IPS-NIHi7 (cell line): Measurements from ENCODE around the gene ANAPC2.

Experiments
- DNase-seq: peaks from one replicate; pipeline ENCODE4 v3.0.0; 2012; ENCODE audit warnings: mixed read lengths; ENCODE audit errors: extremely low spot score

Gene ANAPC2

DNA sequence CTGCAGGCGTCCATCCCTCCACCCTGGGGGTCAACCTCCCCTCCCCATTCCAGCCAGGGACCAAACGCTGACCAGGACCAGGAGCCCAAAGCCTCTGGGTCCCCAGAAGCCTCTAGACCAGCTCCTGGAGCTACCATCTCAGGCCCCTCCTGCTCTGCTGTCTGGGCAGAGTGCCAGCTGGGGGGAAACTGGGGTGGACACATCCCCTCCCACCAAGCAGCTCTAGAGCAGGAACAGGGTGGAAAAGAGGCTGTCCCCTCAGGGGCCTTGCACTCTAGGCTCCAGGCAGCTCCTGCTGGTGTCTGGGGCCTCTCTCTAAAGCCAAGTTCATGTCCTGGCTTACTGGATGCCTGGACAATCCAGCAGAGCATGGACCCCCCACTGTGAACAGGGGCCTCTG lies 4.5 kb upstream of the ANAPC2 start:
- no peak for DNase-seq

DNA sequence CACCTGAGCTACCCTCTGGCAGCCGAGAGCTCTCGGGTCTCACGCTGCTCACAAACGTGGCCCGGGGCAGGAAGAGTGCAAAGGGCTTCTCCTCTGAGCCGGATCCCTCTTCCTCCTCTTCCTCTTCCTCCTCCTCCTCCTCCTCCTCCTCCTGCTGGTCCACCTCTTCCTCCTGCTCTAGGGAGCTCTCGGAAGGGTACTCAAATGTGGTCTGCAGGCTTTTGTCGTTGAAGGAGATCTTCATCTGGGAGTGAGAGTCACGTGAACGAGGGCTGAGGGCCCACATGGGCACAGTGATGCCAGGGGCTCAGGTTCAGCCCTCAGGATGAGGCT lies 4.1 kb upstream of the ANAPC2 start:
- DNase-seq, result no peak

DNA sequence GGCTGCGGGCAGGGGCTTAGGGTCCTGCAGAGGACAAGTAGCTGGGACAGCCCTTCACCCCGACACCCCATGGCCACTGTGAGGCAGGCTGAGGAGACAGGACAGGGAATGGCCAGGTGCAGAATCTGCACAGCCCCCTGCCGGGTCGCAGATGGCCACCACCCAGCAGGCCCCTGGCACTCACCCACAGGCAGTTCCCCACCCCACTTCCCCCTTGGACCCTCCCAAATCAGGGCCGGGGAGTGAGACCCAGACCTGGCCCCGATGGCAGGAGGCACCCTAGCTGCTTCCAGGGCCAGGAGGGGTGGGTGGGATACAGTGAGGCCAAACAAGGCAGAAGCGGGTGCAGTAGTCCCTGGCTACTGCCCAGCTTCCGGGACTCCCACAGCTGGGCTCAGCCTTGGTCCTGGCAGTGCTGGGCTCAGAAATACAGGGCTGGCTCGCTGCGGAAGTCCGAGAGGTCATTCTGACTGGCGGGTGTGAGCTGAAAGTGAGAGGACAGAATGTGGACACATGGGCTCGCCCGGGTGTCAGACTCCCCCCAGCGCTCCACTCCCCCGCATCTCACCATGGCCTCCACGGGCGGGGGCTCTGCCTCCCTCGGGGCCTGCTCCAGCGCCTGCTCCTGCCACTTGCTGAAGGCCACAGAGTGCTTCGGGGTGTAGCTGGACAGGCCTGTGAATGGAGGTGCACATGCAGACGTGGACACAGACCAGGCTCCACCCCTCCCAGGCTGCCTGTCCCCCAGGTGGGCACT lies 3.5 kb upstream of the ANAPC2 start:
- DNase-seq, result no peak

DNA sequence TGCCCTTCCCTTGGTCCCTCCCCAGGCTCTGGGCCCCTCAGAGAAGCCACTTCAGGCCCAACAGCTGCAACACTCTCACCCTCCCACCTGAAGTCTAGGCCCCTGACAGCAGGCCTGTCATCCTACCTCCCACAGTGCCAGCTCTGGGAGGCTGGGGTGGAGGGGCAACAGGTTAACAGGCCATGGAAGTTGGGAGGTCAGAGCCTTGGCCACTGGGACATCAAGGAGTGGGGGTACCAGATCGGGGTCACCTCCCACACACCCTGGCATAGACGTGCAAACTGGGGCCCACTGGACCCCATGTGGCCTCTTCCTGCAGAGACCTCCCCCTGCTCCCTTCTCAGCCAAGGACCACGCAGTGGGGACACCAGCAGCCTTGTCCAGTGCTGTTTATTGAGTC lies 2.9 kb upstream of the ANAPC2 start:
- no peak for DNase-seq

DNA sequence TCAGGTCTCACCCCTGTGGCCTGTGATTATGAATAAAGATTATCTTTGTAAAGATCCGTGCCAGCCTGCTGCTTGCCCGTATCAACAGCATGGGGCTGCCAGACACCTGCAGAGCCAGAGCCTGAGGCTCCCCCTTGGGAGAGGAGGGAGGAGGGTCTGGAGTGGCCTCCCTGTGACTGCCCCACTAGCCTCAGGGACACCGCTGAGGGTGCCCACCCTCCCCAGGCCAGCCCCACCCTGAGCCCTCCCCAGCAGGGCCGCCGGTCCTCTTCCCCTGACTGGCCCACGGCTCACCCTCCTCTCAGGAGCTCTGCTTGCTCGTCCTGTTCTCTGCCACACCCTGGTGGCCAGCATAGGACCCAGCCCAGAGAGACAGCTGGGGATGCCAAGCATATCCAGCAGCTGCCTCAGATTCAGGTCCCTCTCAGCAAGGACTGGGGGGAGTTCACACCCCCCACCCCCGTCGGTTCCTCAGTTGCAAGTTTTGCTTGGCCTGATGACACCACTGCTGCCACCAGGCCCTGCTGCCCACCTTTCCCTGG lies 2.0 kb upstream of the ANAPC2 start:
- no peak for DNase-seq

DNA sequence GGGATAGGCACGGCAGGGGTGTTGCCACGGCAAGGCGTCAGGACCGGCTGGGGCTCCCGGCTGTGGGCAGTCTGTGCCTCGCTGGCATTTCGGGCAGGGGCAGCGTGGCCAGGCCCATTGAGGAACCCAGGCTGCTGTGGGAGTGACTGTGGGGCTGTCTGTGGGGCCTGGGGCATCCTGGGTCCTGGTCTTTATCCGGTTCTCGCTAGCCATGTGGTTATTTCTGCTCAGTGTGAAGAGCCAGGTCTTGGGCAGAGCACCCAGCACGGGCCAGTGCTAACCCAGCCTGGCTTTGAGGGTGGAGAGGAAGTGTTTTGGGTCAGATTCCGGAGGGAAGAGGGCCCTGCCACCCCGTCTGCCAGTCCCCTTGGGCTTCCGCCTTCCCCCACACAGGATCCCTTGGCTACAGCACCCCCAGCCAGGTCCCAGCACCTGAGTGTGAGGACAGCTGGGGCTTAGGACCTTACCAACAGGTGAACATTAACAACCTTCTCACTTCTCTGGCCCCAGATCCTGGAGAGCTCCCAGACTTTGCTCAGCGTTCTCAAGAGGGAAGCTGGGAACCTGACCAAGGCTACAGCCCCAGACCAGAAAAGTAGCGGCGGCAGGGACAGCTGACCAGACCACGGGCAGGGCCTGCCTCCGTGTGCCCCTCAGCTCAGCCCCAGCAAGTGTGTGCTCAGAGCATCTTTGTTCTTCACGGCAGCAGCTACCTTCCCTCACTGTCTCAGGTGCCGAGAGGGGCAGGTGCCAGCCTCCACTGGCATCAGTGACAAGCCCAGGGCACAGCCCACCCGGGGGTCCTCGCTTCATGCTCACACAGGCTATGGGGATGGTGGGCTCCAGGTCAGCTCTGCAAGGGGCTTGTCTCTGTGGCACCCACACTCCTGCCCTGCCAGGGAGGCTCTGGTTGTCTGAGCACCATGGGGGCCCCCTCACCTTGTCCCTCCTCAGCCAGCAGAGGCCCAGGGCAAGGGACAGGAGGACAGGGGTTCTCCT lies 1.2 kb upstream of the ANAPC2 start:
- no peak for DNase-seq

DNA sequence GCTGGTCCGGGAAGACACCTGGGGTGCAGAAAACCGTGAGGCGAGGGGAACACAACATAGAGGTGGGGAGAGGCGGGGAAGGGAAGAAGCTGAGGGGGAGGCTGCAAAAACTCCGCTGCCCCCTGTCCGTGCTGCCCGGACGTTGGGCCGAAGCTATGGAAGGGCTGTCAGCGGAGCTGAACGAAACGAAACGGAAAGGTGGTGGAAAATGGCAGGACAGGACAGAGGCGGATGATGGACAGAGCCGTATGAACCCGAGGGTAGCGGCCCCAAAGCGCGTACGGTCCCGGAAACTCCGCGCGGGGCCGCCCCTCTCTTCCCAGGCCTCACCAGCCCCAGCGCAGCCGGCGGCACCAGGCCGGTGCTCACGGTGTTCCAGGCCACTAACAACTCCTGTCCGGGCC lies 272 bp downstream of the ANAPC2 start:
- no peak for DNase-seq

DNA sequence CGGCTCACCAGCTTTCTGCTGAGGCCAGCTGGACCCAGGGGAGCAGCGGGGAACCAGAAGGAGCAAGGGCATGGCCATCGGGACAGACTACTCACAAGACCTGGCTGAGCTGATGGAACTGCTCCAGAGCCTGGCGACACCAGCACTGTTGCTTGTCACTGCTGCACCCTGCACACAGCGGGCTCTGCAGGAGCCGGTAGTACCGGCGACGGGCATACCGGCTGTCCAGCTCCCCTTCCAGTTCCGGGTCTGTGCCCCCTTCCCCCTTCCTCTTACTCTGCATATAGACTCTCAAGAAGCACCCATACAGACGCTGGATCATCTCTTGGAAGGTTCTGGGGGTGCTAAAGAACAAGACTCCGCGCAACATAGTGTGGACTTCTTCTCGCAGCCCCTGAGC lies 974 bp downstream of the ANAPC2 start:
- DNase-seq, result no peak

DNA sequence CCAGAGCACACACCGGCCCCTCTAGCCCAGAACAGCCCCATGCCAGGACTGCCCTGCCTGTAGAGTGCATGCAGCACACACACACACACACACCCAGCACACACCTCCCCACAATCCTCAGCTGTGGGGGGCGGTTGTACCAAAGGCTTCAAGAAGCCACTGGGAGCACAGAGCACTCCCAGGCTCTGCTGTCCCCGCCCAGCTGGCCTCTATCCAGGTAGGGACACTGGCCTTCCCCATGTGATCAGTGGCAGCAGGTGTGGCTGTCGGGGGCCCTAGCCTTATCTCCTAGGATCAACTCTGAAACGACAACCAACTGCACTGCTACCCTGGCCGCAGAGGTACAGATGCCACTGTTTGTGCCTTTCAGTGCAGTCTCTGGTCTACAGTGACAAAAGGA lies 2.0 kb downstream of the ANAPC2 start:
- no peak for DNase-seq

DNA sequence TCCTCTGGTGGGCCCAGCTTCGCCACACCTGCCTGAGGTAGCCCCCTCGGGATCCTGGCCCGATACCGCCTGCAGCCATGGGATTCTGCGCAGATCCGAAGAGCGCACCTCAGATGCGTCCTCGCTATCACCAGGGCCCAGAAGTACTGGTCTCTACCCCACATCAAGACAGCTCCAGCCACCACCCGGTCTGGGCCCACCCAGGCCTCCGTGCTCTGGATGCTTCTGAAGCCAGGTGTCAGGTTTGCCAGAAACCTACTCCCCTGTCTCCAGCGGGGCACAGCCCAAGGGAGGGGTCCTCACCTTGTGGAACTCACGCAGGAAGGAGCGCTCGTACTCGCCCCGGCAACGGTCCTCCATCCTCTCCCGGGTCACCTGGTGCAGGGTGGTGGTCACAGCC lies 2.4 kb downstream of the ANAPC2 start:
- no peak for DNase-seq

DNA sequence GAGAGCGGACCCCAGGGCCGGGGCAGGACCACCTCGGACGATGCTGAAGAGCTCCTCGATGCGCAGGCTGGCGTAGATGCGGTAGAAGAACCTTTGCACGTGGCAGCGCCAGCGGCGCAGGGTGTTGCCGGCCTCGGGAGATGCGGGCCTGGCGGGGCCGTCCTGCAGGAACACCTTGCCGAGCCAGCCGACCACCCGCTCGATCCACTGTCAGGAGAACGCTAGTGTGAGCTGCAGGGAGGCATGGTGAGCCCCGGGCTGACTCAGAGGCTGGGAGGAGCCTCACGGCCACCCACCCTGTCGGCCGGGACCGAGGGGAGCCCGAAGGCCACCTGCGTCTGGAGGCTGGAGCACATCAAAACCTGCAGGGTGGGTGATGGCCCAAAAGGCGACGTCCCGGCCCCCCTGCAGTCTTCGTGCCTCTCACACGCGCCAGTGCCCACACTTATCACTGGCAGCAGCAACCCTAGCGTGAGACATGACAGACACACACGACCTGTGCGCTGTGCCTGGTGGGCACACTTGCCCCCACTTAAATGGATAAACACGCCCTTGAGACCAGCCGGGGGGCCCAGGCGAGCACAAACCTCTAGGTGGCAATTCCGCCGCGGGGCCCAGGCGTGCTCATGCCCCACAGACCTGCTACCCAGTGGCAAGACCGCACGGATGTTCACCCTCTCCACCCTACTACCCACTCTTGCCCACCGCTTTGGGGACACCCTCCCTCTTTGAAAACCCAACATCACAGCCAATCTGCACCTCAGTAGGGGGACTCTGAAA lies 3.3 kb downstream of the ANAPC2 start:
- no peak for DNase-seq

DNA sequence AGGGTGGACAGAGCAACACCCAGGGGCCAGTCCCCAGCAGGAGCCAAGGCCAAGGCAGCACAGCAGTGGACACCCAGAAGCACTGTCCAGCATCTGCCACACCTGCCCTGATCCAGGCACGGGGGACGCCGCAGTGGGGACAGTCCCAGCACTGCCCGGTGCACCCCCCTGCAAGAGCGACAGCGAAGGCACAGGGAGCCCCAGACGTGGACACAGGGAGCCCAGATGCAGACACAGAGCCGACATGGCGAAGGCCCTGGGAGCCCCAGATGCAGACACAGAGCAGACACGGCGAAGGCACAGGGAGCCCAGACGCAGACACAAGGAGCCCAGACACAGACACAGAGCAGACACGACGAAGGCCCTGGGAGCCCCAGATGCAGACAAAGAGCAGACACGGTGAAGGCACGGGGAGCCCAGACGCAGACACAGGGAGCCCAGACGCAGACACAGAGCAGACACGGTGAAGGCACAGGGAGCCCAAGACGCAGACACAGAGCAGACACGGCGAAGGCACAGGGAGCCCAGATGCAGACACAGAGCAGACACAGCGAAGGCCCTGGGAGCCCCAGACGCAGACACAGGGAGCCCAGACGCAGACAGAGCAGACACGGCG lies 4.3 kb downstream of the ANAPC2 start:
- no peak for DNase-seq

DNA sequence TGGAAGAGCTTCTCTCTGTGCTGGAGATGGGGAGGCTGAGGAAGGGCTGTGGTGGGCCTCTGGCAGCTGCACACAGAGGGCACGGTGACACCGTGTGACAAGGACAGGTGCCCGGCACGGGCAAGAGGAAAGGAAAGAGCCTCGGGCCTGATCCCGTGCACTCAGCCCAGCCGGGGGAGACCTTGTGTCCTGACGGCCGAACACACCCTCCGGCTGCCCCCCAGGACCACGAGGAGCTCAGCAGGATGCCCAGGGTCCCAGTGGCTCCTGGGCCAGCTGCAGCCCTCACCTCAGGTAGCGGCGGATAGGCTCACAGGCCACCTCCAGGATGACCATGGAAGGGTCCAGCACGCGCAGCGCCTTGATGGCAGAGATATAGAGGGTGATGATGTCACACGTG lies 5.5 kb downstream of the ANAPC2 start:
- no peak for DNase-seq

DNA sequence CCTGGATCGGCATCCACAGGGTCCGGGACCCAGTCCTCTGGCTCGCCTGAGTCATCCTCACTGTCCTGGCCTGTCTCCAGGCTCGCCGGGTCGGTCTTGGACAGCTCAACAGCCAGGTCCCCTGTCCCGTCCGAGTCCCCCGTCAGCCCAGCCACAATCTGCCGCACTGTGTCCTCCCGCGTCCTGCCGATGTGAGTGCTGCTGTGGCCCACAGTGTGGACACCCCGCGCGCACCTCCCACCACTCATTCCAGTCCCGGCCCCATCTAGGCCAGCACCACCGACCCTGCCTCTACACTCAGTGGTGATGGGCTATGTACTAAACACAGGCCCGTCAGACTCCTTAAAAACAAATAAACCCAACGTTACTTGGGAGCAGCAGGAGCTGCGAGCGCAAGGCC lies 6.7 kb downstream of the ANAPC2 start:
- no peak for DNase-seq

DNA sequence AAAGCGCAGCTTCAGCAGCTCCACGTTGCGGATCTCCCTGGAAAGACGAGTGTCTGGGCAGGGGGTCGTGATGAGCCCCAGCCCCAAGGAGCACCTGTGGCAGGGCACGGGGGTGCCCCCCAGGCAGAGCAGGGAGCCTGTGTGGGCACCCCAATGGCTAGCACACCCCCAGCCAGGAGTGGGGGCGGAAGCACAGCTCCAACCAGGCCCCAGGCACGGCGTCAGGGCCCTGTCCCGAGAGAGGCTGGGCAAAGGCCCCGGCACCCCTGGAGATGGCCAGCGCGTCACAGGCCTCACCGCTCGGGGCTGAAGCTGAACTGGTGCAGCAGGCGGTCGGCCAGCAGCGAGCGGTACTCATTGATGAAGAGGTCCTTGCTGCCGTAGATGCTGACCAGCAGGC lies 7.9 kb downstream of the ANAPC2 start:
- no peak for DNase-seq

DNA sequence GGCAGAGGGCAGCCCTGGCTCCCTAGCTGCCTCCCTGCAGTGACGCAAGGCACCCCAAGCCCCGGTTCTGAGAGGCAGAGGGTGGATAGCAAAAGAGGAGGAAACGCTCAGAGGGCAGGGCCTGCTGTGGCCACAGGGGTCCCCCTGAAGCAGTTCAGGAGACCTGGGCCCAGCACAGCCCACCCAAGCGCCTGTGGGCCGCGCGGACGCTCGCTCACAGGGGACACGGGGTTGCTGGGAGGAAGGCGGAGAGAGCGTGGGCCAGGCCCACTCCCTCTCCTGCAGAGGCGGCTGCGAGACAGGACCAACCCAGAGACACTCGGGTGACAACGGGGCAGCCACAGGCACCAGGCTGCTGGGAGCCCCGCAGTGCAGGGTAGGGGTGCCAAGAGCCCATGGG lies 8.6 kb downstream of the ANAPC2 start:
- DNase-seq, result no peak

DNA sequence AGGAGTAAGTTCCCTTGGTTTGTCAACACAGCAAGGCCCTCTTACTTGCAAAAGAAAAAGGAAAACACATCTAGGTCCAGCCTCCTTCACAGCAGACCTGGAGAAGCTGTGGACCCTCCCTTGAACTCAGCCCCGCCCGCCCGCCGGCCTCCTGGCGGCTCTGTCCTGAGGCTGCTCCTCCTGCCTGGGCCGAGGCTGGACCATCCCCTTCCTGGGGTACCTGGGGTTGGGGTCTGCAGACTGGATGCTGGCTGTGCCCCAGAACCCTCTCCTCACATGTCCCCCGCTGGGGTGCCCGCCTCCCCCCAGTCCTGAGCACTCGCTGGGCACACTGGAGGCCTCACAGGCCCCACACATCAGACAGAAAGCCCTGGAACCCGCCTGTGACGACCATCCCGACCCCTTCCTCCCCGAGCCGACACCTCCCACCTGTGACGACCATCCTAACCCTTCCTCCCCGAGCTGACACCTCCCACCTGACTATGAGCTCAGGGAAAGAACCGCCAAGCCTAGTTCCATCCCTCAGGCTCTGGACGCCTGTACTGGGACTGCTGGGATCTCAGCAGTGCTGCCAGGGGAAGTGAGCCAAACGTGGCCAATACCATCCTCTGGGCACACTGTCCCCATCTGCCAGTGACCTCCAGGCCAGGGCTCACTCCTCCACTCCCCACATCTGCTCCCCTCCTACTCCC lies 9.3 kb downstream of the ANAPC2 start:
- no peak for DNase-seq

DNA sequence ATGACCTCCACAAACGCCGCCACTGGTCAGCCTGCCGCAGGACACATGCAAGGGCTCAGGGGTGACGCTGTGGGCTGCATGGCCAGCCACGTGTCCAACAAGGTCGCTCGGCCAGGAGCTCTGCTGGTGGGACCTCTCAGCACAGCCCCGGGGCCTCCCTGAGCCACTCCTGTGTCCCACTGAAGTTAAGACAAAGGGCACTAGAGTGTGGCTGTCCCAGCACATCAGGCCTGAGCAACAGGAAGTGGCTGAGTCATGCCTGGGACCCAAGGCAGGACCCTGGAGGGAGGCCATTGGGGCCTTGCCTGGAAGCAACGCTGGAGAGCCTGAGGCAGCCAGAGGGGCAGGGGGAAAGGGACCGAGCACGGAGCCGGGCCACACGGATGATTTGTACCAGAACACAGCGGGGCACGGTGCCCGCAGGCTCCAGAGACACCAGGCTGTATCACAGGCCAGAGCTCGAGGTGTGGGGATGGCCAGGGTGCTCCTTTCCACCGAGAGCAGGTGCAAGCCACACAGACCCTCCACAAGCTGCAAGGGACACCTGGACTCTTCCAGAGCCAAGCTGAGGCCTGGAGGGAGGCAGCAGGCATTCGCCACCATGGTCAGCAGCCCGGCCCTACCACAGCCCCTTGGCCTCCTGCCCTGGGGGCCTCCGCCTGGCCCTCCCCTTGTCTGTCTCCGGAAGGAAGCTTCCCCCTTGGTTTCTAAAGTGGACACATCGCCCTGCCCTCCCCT lies 10.0 kb downstream of the ANAPC2 start:
- DNase-seq, result no peak

DNA sequence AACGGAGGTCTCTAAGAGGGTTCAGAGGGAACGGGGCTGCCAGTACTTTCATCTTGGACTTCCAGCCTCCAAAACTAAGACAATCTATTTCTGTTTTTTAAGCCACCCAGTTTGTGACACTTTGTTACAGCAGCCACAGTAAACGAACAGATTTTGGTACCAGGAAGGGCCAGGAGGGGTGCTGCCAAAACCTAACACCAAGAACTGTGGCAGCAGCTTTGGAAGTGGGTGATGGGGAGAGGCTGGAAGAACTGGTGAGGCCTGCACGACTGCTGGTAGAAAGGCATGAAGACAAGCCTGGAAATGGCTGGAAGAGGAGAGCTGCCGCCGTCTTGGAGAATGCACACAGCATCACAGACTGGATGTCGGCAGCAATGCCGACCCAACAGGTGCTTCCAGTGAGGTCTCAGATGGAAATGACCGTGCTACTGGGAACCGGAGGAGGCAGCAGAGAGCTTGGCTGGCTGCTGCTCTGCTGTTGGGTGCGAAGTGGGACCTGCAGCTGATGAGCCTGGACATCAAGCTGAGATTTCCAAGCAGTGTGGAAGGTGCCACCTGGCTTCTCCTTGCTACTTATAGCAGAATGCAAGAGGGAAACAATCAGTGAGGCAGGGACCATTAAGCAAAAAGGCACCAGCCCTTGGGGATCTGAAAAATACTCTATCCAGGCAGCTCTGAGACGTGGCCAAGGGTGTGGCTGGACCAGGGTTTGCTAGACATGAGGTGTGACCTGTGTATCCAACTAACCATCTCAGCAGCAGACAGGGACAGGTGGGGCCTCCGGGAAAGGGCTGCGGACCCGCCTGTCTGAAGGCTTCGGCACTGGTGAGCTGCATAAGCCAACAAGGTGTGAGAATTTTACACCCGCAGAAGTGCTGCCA lies 11.8 kb downstream of the ANAPC2 start:
- peak; percentile 84 for DNase-seq
